ENCODE data around the gene CLEC4M. TPM values are rescaled to one million over a fixed set of nuclear protein-coding genes. Genes with fewer than 3 reads are reported as not detected.

The CLEC4M gene
- total and polyA plus RNA-seq, 2 donors from 2014 or later = 0.54 TPM; not detected in 1

- peak in 4 of 5 donors; percentile 27 to 63 (median 54) for DNase-seq
Observed at GRCh38 chr19:7746903-7747884, 15.8 kb upstream of the CLEC4M start, which contains the start of gene CD209. Gene CD209, minus strand, starts transcription at chr19:7747534. Its CDS starts 23 bp downstream, at chr19:7747511.

GRCh38 chr19:7748171-7748570, 14.9 kb upstream of the CLEC4M start:
- H3K36me3 ChIP-seq (ENCODE audit: control insufficient read depth in 2 of 3, insufficient read depth in 3 of 3, low read length in 3 of 3) = no peaks in the 10 kb centered on the region
- H3K27me3 ChIP-seq (ENCODE audit: control insufficient read depth, insufficient read depth, low read length) = no peaks in the 10 kb centered on the region
- no peaks in the 10 kb centered on the region for H3K9me3 ChIP-seq (ENCODE audit: control insufficient read depth in 2 of 3, insufficient read depth in 1 of 3, low read length in 3 of 3)
- H3K4me3 ChIP-seq (ENCODE audit: low read length in 3 of 3) = no peak overlapping the region
- H3K9ac ChIP-seq (ENCODE audit: low read length in 3 of 3) = no peak overlapping the region
- FAIRE-seq (no peak), DNase-seq (no peak)
- no peaks in the 10 kb centered on the region for H3K4me1 ChIP-seq (ENCODE audit: control insufficient read depth in 2 of 3, insufficient read depth in 2 of 3, low read depth in 1 of 3, low read length in 3 of 3)
- no peak overlapping the region for H3K27ac ChIP-seq (ENCODE audit: low read depth in 2 of 2, low read length in 2 of 2)
- intact Hi-C loops (cut with DNase I) = no loop called here
- TF ChIP-seq CTCF (IDR thresholded peaks at IDR 0.05; ENCODE audit: borderline replicate concordance, extremely low read depth, insufficient read depth) = no peak

More at GRCh38 chr19:7746903-7747884, 15.8 kb upstream of the CLEC4M start, which contains the start of gene CD209:
- FAIRE-seq = no peak
- no peaks in the 10 kb centered on the region for H3K9me3 ChIP-seq (ENCODE audit: control insufficient read depth in 2 of 3, insufficient read depth in 1 of 3, low read length in 3 of 3)
- intact Hi-C loops (cut with DNase I) = no loop called here
- H3K4me3 ChIP-seq (ENCODE audit: low read length in 3 of 3) = no peak within 1 kb of the TSS
- no peaks in the 10 kb centered on the region for H3K27me3 ChIP-seq (ENCODE audit: control insufficient read depth, insufficient read depth, low read length)
- H3K36me3 ChIP-seq (ENCODE audit: control insufficient read depth in 2 of 3, insufficient read depth in 3 of 3, low read length in 3 of 3) = no peaks in the 10 kb centered on the region
- TF ChIP-seq CTCF (IDR thresholded peaks at IDR 0.05; ENCODE audit: borderline replicate concordance, extremely low read depth, insufficient read depth) = no peak
- H3K4me1 ChIP-seq (ENCODE audit: control insufficient read depth in 2 of 3, insufficient read depth in 2 of 3, low read depth in 1 of 3, low read length in 3 of 3) = no peaks in the 10 kb centered on the region
- H3K27ac ChIP-seq (ENCODE audit: low read depth in 2 of 2, low read length in 2 of 2) = no peak within 1 kb of the TSS
- H3K9ac ChIP-seq (ENCODE audit: low read length in 3 of 3) = no peak within 1 kb of the TSS

- DNase-seq = peak in 3 of 5 donors; percentile 50 to 68 (median 67)
- Histone ChIP-seq H3K36me3 (ENCODE audit: control insufficient read depth in 2 of 3, insufficient read depth in 3 of 3, low read length in 3 of 3) (no peaks in the 10 kb centered on the region), H3K4me3 (ENCODE audit: low read length in 3 of 3) (no peak overlapping the region), H3K27ac (ENCODE audit: low read depth in 2 of 2, low read length in 2 of 2) (no peak overlapping the region), H3K9me3 (ENCODE audit: control insufficient read depth in 2 of 3, insufficient read depth in 1 of 3, low read length in 3 of 3) (no peaks in the 10 kb centered on the region), H3K4me1 (ENCODE audit: control insufficient read depth in 2 of 3, insufficient read depth in 2 of 3, low read depth in 1 of 3, low read length in 3 of 3) (no peaks in the 10 kb centered on the region), H3K27me3 (ENCODE audit: control insufficient read depth, insufficient read depth, low read length) (no peaks in the 10 kb centered on the region), H3K9ac (ENCODE audit: low read length in 3 of 3) (no peak overlapping the region)
- intact Hi-C loops (cut with DNase I) = no loop called here
- FAIRE-seq = no peak
- TF ChIP-seq CTCF (IDR thresholded peaks at IDR 0.05; ENCODE audit: borderline replicate concordance, extremely low read depth, insufficient read depth) = peak; percentile 21
Observed at GRCh38 chr19:7748756-7749155, 14.3 kb upstream of the CLEC4M start.

Data from kidney (tissue), 14 donors.